Measurements from ENCODE around the gene UNC119. TPM values are rescaled to one million over a fixed set of nuclear protein-coding genes. Genes with fewer than 3 reads are reported as not detected.

UNC119 gene
- total and polyA plus RNA-seq, 2 of the 13 experiments (the other 11 are each of a cell fraction or from before 2014, with no cell fraction given): 10.4 to 63.1 TPM

- no peaks in the 10 kb centered on the region for H4K20me1 ChIP-seq (ENCODE audit: insufficient read depth, low read length)
- ATAC-seq (no peak), DNase-seq (ENCODE audit: low spot score) (no peak), FAIRE-seq (no peak)
- intact Hi-C loops (cut with micrococcal nuclease; ENCODE audit: unreplicated experiment): no loop called here
- no peak for TF ChIP-seq ZNF781 (CRISPR knock-in tag; IDR thresholded peaks at IDR 0.05; ENCODE audit: borderline replicate concordance, not compliant biosample characterization)
- TF ChIP-seq RFX5 (IDR thresholded peaks at IDR 0.05; ENCODE audit: low read depth, low read length): no peak
- TF ChIP-seq ZNF605 (CRISPR knock-in tag; IDR thresholded peaks at IDR 0.05): no peak
- TF ChIP-seq TCF7 (IDR thresholded peaks at IDR 0.05; ENCODE audit: low read depth): no peak
- no peaks in the 10 kb centered on the region for H3K4me1 ChIP-seq (ENCODE audit: insufficient read depth, low read length)
- no peaks in the 10 kb centered on the region for H3K79me2 ChIP-seq (ENCODE audit: insufficient read depth, low read length)
- no peak overlapping the region for H3K4me3 ChIP-seq (replicated peaks in 1 of 3; ENCODE audit: insufficient read depth in 1 of 3, low read depth in 2 of 3, low read length in 3 of 3)
- H3K4me2 ChIP-seq (ENCODE audit: low read depth, low read length): no peak overlapping the region
- H3K9ac ChIP-seq (ENCODE audit: insufficient read depth, low read depth, low read length): no peak overlapping the region
- in situ Hi-C loops (cut with HindIII; ENCODE audit: extremely low pct_ligation_motif_present, low pct_unique_long_range_greater_than_20kb): no loop called here
- WGBS (ENCODE audit: low lambda C conversion rate): 46% methylated on average over 6 of the region's 6 CpGs
- CTCF ChIA-PET (ENCODE audit: low intra/inter-chr PET ratio, low total read pairs): no interaction called here
- no peaks in the 10 kb centered on the region for H3K9me3 ChIP-seq (ENCODE audit: low read length)
- peaks cover 8 to 37% of the 10 kb centered on the region in 2 experiments for H3K27me3 ChIP-seq (ENCODE audit: control insufficient read depth in 1 of 2, insufficient read depth in 2 of 2, low read length in 2 of 2)
- no peak overlapping the region for H2AFZ ChIP-seq (ENCODE audit: low read length)
- no TSS peak for BruUV-seq (replicated peaks)
- POLR2A ChIA-PET: no interaction called here
- H3K36me3 ChIP-seq (replicated peaks in 1 of 2; ENCODE audit: control insufficient read depth in 1 of 2, insufficient read depth in 2 of 2, low read length in 2 of 2): no peaks in the 10 kb centered on the region
- no peak overlapping the region for H3K27ac ChIP-seq (ENCODE audit: extremely low read length, insufficient read depth, low read length)
Observed at GRCh38 chr17:28518132-28518531, 34.3 kb downstream of the UNC119 start.

DNA sequence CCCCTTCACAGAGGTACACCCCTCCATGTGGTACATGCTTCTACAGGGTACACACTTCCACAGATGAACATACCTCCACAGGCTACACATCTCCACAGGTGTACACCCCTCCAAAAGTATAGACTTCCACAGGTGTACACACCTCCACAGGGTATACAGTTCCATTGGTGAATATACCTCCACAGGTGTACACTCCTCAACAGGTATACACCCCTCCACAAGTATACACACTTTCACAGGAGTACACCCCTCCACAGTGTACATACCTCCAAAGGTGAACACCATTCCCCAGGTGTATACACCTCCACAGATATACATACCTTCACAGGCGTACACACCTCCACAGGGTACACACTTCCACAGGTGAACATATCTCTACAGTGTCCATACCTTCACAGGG, 36.9 kb downstream of the UNC119 start:
- in situ Hi-C loops (cut with HindIII; ENCODE audit: extremely low pct_ligation_motif_present, low pct_unique_long_range_greater_than_20kb): no loop called here

More for the DNA sequence above, 36.9 kb downstream of the UNC119 start:
- Histone ChIP-seq H4K20me1 (ENCODE audit: insufficient read depth, low read length) (no peaks in the 10 kb centered on the region), H3K9me3 (ENCODE audit: low read length) (no peaks in the 10 kb centered on the region), H3K4me1 (ENCODE audit: insufficient read depth, low read length) (no peaks in the 10 kb centered on the region), H3K36me3 (replicated peaks in 1 of 2; ENCODE audit: control insufficient read depth in 1 of 2, insufficient read depth in 2 of 2, low read length in 2 of 2) (no peaks in the 10 kb centered on the region), H3K4me2 (ENCODE audit: low read depth, low read length) (no peak overlapping the region), H3K27me3 (ENCODE audit: control insufficient read depth in 1 of 2, insufficient read depth in 2 of 2, low read length in 2 of 2) (peaks cover 6 to 35% of the 10 kb centered on the region in 2 experiments), H3K4me3 (replicated peaks in 1 of 3; ENCODE audit: insufficient read depth in 1 of 3, low read depth in 2 of 3, low read length in 3 of 3) (no peak overlapping the region), H2AFZ (ENCODE audit: low read length) (no peak overlapping the region), H3K27ac (ENCODE audit: extremely low read length, insufficient read depth, low read length) (no peak overlapping the region), H3K9ac (ENCODE audit: insufficient read depth, low read depth, low read length) (no peak overlapping the region), H3K79me2 (ENCODE audit: insufficient read depth, low read length) (no peaks in the 10 kb centered on the region)
- ATAC-seq: no peak
- DNase-seq (ENCODE audit: low spot score): no peak
- BruUV-seq (replicated peaks): no TSS peak
- FAIRE-seq: no peak
- CTCF ChIA-PET (ENCODE audit: low intra/inter-chr PET ratio, low total read pairs): no interaction called here
- intact Hi-C loops (cut with micrococcal nuclease; ENCODE audit: unreplicated experiment): no loop called here
- POLR2A ChIA-PET: no interaction called here
- 44% methylated on average over 1 of the region's 1 CpG for WGBS (ENCODE audit: low lambda C conversion rate)
- TF ChIP-seq ZNF318 (CRISPR knock-in tag; IDR thresholded peaks at IDR 0.05) (no peak), FOXK1 (CRISPR knock-in tag; IDR thresholded peaks at IDR 0.05; ENCODE audit: borderline replicate concordance, low read depth) (no peak)
